HG03521 (cell line): Measurements from ENCODE around the gene TMEM269.
A peak's percentile ranks its signal among the peaks of the same experiment; 100 is the strongest.
"Not testable (repeated sequence)": the region's sequence is repeated elsewhere in the genome, so short reads cannot be mapped to it uniquely, and the experiment has no call there.

Experiments used
- ATAC-seq: cut with Tn5 transposase; IDR thresholded peaks from one replicate; pipeline ENCODE4 v1.9.1; 2021; ENCODE audit warnings: mild to moderate bottlenecking, moderate library complexity; ENCODE audit not compliant: unreplicated experiment

The TMEM269 gene

DNA sequence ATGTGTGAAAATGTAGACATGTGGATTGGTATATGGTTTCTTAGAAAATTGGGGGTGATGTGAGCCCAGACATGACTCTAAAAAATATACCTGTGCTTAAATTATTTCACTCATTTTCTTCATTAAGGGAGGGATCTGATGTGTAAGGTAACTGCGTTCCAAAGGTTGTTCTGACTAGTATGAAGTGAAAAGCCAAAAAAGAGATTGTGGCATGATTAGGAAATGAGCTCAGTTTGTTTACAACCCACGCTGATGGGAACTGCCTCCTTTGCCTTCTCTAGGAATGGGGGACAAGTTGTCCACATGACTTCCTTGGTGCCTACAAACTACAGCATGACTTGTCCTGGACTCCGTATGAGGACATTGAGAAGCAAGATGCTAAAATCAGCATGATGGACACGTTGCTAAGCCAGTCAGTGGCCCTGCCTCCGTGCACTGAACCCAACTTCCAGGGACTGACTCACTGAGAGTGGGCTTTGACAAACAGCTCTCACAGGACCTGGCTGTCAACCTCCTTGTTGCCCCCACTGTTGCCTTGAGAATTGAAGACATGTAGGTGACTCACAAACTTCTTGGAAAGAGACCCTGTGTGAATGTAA lies 9.8 kb upstream of the TMEM269 start:
- ATAC-seq = no peak

DNA sequence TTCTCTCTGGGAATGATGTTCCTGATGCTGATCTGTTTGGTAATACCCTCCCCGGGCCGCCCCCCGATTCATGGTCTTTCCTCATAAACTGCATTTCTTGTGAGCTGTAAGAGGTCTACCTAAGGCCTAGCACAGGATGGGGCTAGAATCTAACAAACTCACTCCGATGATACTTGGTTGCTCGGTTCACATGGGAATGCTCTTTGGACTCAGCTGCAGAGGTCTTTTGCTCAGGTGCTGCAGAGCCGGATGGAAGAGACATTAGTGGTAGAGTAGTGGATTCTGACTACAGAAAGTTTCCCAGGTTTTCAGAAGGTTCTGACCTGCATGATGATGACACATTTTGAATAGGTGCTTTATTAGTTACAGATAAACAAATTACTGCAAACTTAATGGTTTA lies 8.3 kb upstream of the TMEM269 start:
- ATAC-seq = no peak

DNA sequence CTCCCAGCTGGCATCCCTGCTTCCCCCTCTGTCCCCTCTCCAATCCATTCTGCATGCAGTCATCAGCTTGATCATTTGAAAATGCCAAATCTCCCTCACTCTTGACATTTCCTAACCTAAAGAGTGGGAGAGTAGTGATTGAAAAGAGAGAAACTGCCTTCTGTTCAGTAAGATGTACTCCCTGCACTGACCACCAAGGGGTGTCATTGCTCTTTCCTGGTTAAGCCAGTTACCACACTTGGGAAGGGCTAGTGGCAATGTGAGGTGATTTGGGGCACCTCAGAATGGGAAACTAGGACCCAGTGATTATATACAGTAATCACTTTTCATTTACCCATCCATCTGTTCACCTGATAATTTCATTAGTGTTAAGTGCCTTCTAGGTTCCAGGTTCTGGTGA lies 6.9 kb upstream of the TMEM269 start:
- no peak for ATAC-seq

DNA sequence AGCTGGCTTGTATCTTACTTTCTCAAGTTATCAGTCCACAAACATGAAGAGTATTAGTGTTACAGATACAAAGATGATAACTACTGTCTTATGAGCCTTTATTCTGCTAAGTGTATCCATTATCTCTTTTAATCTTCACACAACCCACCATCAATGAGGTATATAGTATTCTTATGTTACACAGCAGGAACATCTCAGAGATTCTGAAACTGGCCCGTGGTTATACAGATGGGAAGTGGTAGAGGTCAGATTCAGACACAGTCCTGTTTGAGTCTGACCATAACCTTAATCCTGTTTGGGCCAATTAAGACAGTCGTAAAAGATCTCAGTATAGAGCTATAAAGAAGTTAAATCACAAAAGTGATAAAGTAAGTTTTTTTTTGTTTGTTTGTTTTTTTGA lies 5.1 kb upstream of the TMEM269 start:
- ATAC-seq = no peak

DNA sequence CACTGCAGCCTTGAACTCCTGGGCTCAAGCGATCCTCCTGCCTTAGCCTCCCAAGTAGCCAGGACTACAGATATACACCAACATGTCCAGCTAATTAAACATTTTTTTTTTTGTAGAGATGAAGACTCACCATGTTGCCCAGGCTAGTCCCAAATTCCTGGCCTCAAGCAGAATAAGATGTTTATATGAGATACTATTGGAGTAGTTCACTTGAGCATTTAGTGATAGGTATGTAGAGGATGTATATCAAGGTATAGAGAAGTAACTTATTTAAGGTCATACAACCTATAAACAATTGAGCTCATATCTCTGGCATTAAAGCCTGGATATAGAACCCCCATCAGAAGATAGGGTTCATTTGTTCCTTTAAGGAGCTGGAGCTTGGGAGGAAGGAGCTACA lies 4.6 kb upstream of the TMEM269 start:
- no peak for ATAC-seq

DNA sequence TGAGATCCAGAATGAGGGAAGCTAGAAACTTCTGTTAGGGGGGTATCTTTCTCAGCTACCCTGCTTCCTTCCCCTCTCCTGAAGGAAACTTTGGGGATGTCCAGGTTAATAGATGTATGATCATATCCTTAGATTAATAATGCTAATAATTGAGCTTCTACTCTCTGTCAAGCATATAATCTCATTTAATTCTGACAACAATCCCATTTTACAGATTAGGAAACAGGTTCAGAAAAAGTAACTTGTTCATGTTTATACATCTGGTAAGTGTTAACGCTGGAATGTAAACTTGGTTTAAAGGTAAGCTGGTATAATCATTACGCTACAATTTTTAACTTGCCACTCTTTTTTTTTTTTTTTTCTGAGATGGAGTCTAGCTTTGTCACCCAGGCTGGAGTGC lies 1.7 kb upstream of the TMEM269 start:
- no peak for ATAC-seq

DNA sequence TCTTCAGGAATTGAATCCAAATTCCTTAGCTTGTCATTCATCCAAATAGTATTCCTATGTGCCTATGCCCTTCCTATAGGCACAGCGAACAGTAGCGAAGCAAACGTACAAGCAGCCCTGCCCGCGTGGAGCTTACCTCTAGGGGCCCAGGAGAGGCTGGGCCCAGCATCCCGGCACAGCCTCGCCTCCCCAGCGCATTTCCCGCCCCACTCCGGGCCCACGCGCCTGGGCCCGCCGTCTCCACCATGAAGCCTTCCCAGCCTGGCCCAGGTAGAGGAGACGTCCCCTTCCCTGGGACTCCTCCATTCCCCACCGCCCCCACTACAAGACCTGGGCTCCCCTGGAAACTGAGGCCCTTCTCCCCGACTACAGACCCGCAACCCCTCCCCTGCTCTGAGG lies 245 bp upstream of the TMEM269 start:
- no peak for ATAC-seq

DNA sequence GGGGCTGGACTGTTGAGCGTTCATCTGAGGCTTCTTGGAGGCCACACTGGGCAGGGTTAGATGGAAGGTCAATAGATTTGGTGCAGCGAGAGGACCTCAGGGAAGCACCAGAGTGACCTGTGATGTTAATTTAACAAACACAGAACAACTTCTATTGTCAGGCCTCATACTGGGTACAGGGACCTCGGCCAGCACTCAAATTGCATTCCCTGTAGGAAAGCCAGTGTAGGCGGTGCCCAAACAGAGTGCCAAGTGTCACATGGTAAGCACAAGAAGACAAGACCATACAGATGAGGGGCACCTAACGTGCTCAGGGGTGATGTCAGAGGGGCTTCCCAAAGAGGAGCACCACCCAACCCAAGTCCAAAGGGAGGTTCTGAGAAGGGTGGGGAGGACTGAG lies 1.3 kb downstream of the TMEM269 start:
- no peak for ATAC-seq

DNA sequence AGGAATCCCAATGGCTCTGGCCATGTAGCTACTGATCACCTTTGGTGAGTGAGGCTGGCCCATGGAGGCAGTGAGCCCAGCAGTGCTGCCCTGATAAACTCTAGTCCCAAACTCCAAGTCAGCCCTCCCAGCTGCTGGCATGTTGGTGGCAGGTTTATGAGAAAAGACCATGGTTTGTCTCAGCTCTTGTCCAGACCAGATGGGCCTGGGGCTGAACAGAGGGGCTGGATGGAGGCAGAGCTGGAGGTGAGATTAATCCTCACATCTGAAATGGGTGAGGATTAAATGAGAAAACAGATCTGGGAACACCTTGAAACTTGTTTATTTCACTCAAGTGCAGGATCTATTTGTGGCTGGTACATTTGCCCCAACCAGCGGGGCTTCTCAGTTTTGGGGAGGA lies 3.2 kb downstream of the TMEM269 start:
- no peak for ATAC-seq

DNA sequence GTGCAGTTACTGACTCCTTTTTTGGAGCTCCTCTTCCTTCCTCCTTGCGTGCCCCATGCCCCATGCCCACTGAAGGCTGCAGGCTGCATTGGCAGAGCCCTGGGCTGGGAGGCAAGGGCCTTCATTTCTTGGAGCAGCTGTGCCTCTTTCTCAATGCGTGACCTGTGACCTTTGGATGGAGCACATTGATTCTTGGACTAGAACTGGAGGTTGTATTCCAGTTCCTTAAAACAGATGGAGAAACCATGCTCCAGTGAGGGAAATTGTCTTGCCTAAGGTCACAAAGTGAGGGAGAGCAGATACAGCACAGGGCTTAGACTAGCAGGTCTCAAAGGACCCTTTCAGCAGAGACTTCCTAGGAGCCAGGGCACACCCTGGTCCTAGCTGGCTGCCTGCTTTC lies 9.0 kb downstream of the TMEM269 start:
- ATAC-seq = no peak

DNA sequence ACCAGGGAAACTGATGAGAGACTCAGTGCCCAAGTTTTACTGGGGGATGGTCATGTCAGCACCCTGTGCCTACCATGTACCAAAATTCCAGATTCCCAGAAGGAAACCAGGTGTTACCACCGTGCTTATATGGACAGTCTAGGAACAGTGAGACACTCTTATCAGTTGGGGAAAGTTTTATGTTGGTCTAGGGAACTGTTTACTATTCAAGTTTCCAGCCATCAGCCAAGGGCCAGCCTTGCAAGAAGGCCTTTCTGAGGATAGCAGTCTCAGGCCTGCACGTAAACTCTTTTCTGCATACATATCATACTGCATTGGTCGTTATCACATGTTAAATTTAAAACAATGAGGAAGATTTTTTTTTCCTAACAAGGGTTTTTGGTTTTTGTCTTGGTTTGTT lies 12.6 kb downstream of the TMEM269 start:
- no peak for ATAC-seq

DNA sequence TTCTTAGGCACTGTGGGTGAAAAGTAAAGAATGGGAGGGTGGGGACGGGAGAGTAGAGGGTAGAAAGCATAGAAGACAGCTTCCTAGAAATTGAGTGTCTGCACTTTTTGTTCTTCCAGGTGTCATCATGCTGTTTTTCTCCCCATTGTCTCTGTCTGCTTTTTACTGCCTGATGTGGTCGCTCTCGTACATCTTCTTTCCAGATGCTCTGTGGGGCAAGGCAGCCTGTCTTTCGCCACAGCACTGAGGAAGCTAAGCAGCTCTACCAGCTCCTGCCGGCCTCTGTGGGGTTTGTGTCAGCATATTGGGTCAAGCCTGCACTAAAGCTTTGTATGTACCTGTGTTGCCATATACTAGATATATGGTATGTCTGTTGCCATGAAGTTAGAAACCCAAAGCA lies 13.2 kb downstream of the TMEM269 start:
- ATAC-seq = no peak

DNA sequence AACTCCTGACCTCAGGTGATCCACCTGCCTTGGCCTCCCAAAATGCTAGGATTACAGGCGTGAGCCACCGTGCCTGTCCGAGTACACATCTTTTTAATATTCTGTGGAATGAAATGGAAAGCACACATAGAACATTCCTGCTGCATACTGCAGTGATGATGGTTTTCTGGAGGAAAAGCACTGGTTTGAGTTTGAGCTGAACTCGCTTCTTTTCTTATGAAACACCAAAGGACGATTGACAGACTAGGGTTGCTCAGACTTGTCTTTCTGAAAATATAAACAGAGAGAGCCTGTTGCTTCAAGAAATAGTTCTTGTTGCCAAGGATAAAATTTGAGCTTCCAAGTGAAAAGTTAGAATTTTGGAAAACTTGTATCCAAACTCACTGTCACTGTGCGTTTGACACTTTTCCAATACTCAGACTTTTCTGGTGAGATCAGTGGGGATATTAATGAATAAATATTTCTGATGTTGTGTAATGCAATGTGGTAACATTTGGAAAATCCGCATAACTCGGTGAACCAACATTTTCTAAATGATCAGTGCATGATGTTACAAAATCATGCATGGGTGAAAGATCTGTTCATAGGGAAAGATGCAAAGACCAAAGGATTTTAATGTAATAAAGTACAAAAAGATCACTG lies 17.2 kb downstream of the TMEM269 start:
- ATAC-seq = no peak

DNA sequence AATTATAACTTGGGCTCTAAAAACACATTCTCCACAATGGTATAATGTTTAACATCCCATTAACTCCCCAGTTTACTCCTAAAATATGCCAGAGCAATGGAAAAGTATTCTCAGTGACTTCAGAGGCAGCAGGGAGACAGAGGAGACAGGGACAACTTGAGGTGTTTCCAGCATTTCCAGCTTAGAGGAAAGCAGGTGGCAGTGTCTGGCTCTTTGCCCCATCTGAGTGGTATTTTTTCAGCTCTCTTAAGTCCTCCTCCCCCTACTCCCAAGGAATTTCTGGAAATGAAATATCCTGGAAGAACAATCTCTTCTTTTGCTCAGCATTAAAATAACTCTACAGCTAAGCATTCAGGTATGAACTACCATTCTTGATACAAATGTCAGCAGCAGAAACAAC lies 21.4 kb downstream of the TMEM269 start:
- no peak for ATAC-seq

DNA sequence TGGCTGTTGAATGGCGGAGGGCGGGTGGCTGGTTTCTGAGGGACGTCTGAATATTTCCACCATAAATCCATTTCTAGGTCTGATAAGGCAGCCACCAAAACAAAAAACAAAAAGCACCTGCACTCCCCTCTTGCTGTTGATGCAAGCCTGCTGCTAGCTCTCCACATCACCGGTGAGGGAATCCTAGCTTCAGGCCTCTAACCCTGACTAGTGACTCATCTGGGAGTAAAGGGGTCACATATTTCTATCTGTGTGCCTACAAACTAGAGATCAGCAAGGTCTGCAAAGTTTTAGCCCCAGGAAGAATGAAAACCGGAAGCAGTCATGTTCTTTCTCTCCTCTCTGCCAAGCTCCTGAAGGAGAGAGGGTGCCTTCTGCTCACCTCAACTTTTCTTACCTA lies 21.8 kb downstream of the TMEM269 start:
- ATAC-seq = no peak

DNA sequence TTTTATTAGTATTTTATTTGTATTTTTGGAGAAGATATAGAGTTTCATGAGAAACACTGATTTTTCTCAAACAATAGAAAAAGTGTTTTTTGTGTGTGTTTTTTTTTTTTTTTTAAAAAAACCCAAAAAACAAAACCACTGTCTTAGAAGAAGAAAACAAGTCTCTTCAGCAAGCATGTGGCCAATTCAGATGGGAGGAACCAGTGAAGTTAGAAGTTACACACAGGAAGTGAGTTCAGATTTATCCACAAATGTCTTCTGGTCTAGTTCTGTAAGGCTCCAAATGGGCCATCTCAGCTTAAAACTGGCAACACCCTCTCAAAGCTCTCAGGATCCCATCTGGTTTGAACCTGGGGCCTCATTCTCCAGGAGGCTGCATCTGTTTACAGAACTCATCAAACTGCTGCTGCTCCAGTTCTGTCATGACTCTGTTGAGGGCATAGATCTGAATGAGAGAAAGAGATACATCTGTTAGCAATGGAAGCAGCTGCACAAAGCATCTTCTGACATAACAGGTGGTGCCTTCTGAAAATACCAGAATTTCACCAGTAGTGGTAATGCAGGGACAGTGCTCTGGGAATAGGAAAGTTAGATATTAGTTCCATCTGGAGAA lies 22.4 kb downstream of the TMEM269 start:
- no peak for ATAC-seq

DNA sequence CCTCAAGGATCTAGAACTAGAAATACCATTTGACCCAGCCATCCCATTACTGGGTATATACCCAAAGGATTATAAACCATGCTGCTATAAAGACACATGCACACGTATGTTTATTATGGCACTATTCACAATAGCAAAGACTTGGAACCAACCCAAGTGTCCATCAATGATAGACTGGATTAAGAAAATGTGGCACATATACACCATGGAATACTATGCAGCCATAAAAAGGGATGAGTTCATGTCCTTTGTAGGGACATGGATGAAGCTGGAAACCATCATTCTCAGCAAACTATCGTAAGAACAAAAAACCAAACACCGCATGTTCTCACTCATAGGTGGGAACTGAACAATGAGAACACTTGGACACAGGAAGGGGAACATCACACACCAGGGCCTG lies 30.0 kb downstream of the TMEM269 start:
- ATAC-seq = not testable (repeated sequence)

DNA sequence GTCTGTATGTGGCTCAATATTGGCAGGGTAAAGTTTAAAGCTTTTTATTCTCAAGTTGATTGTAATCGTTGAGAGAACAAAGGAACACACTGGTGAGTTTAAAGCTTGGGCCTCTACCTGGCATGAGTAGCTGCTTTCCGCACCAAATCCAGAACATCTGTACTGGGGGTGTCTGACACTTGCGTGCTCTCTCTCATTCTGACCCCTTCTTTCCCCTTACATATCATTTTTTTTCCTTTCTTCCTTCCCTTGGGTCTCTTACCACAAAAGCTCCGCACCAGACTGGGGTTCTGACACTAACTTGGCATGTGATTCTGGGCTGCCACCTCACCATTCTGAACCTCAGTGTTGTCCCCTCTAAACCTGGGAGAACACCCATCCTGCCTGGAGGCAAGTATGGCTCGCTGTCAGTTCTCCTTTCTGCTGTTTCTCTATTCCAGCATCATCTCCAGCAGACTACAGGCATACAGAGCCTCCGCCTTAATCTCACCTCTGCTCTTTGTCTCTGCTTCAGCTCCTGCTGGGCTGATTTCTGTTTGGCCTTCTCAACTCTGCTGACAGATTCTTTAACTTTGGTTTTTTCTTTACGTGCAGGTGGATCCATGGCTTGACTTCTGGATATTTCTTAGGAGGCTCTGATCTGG lies 31.3 kb downstream of the TMEM269 start:
- ATAC-seq = no peak

DNA sequence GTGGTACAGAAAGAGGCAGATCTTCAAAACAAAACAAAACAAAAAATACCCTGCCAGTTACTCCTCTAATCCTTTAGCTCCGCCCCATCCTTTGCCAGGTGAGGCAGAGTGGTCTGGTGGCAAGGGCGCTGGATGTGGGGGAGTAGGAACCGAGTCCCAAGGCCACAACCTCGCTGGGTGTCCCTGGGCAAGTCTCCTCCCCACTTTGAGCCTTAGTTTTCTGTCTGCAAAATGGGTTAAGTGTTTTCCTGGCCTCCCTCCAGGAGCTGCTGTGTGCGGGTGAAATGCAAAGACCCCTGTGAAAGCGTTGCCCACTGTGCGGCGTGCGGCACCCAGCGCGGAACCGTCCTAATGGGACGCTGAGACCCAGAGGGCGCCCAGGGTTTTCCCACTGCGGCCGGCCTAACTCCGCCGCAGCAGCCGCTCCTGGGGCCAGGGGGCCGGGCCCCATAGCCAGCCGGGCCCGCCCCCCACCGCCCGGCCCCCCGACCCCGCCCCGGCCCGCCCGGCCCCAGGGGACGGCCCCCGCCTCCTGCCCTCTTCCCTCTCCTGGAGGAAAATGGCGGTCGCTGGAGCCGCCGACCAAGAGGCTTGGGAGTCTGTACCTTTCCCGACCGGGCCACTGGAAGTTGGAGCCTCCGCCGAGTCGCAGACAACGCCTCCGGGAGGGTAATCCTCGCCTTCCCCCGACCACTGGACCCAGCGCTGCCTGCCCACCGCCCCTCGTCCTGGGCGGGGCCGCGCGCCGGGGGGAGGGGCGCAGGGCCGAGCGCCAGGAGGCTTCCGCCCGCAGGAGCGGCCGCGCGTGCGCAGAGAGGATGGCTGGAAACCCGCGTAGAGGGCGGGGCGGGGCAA lies 32.0 kb downstream of the TMEM269 start, which contains the start of the genes ERMAP and SVBP:
ERMAP (plus strand) TSS at position 538 of the 855 bp plus-strand sequence. CDS start 13,327 bp downstream, outside the sequence.
SVBP (minus strand) TSS at position 813 of the 855 bp plus-strand sequence. CDS start 853 bp downstream, outside the sequence.
- ATAC-seq = peak; percentile 89

DNA sequence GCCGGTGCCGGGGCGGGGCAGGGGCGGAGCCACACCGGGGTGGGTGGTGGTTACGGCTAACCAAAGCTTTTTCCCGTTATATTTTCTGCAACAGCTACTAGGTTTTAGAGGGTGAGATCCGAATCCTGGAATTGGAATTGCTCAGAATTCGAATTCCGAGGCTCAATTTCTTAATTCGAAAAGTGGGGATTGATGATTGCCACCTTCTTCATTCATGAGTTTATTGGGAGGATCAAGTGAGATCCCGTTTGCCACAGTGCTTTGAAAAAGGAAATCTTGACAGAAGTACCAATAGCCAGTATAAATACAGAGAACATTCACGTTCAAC lies 32.6 kb downstream of the TMEM269 start:
- ATAC-seq = no peak

DNA sequence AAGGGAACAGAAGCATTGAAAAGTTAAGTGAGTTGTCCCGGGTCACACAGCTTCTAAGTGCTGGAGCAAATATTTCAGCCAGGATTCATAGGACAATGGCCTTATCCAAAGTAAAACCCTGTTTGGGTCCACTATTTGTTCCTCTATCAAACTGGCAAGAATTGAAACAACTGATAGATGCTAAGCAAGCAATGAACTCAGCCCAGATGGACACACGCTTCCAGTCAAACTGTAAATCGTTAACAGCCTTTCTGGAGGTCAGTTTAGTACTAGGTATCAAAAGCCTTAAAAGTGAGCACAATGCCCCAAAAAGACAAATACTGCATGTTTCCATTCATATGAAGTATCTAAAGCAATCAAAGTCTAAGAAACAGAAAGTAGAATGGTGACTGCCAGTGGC lies 33.2 kb downstream of the TMEM269 start:
- ATAC-seq = no peak
